OCI-LY7 (cell line): ENCODE data around the gene STEAP3.

Experiments
- EZH2phosphoT487 ChIP-seq: fragments of 200-600 bp; sonication (generic); IDR thresholded peaks from 2 replicates; pipeline ENCODE4 v1.6.1; 2018; ENCODE audit warnings: low read depth, borderline replicate concordance, mild to moderate bottlenecking, mixed run types, antibody characterized with exemption, low read length, moderate library complexity, mixed read lengths
- TF ChIP-seq, protein P1 (sequence below): fragments of 200-600 bp; sonication (generic); conservative IDR thresholded peaks from 2 replicates; pipeline ENCODE4 v1.5.1; 2014; ENCODE audit warnings: mild to moderate bottlenecking, antibody characterized with exemption, low read length, moderate library complexity, mixed read lengths

DNA sequence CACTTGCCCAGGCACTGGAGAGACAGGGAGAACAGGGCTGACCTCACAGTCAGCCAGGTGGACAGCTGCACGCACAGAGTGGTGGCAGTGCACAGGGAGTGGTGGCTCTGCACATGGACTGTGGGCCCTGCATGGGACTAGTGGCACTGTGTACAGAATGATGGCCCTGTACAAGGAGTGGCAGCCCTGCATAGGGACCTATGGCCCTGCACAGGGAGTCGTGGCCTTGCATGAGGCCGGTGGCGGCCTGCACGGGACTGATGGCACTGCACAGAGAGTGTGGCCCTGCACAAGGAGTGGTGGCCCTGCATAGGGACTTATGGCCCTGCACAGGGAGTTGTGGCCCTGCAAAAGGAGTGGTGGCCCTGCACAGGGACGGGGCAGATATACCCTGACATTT is 19.1 kb upstream of the STEAP3 start:
- TF ChIP-seq, protein P1, sequence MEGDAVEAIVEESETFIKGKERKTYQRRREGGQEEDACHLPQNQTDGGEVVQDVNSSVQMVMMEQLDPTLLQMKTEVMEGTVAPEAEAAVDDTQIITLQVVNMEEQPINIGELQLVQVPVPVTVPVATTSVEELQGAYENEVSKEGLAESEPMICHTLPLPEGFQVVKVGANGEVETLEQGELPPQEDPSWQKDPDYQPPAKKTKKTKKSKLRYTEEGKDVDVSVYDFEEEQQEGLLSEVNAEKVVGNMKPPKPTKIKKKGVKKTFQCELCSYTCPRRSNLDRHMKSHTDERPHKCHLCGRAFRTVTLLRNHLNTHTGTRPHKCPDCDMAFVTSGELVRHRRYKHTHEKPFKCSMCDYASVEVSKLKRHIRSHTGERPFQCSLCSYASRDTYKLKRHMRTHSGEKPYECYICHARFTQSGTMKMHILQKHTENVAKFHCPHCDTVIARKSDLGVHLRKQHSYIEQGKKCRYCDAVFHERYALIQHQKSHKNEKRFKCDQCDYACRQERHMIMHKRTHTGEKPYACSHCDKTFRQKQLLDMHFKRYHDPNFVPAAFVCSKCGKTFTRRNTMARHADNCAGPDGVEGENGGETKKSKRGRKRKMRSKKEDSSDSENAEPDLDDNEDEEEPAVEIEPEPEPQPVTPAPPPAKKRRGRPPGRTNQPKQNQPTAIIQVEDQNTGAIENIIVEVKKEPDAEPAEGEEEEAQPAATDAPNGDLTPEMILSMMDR: no peak
- TF ChIP-seq EZH2phosphoT487: no peak
